SH-SY5Y (cell line): Measurements from ENCODE around the gene JAZF1.

ENCODE experiments used
- GATA2 ChIP-seq: IDR thresholded peaks from 2 replicates; pipeline ENCODE4 v1.6.1; 2011; ENCODE audit warnings: mild to moderate bottlenecking, low read depth, low read length
- GATA3 ChIP-seq: IDR thresholded peaks from 2 replicates; pipeline ENCODE4 v1.6.1; 2011; ENCODE audit warnings: low read depth, mild to moderate bottlenecking, low read length, moderate library complexity

DNA sequence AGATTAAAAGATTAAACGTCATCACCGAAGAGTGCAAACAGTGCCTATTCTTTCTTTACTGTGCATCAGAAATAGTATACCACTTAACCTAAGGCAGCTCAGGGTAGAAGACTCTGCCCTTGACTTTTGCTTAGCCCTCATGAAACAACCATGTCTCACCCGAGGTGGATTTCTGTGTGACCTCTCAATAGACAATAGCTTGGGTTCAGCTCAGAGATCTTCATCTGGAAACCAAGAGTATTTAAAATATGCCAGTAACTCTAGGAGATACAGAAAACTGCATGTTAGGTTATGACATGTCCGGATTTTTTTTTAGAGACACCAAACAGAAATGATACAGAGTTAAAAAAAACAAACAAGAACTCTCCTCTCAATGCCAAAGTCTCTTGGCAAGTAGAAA, 75.8 kb downstream of the JAZF1 start:
- TF ChIP-seq GATA3 = no peak
- TF ChIP-seq GATA2 = no peak
